ENCODE data around the gene SLC35F2. TPM values are rescaled to one million over a fixed set of nuclear protein-coding genes. Genes with fewer than 3 reads are reported as not detected.
A peak's percentile ranks its signal among the peaks of the same experiment; 100 is the strongest.

The SLC35F2 gene
- polyA plus RNA-seq, 2 of the 4 experiments (the other 2 are of a cell fraction), result 27.0 to 32.8 TPM

GRCh38 chr11:107849790-107850189 is 8.8 kb downstream of the SLC35F2 start:
- POLR2A ChIA-PET, result no interaction called here
- Histone ChIP-seq H3K4me2 (no peak overlapping the region), H3K4me1 (peaks cover 11% of the 10 kb centered on the region; the same call in 1 of the 3 replicates), H3K27ac (no peak overlapping the region), H3K9me3 (no peaks in the 10 kb centered on the region), H3K4me3 (no peak overlapping the region)
- TF ChIP-seq NPAS2 (CRISPR knock-in tag; IDR thresholded peaks at IDR 0.05; ENCODE audit: borderline replicate concordance) (no peak), FOXS1 (CRISPR knock-in tag; IDR thresholded peaks at IDR 0.05) (no peak), GATA3 (IDR thresholded peaks at IDR 0.05; ENCODE audit: borderline replicate concordance) (no peak), POLR2A (IDR thresholded peaks at IDR 0.05; ENCODE audit: low read length) (no peak), HOXA7 (CRISPR knock-in tag; IDR thresholded peaks at IDR 0.05) (no peak), TFCP2L1 (CRISPR knock-in tag; IDR thresholded peaks at IDR 0.05) (no peak), FOSL2 (IDR thresholded peaks at IDR 0.05) (no peak), FOSL2 (CRISPR knock-in tag; IDR thresholded peaks at IDR 0.05) (no peak)
- TF ChIP-seq, protein P1, sequence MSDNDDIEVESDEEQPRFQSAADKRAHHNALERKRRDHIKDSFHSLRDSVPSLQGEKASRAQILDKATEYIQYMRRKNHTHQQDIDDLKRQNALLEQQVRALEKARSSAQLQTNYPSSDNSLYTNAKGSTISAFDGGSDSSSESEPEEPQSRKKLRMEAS (IDR thresholded peaks at IDR 0.05), result no peak
- CTCF ChIA-PET, result interaction anchor here (0.8 kb wide), 1 partner anchor 287 kb away, joined by 4 read pairs; no protein-coding TSS in a partner anchor
- no peak for FAIRE-seq
- ATAC-seq, result peak; percentile 54 to 71
- DNase-seq (ENCODE audit: low read depth in 1 of 2, low spot score in 1 of 2), result no peak

- ATAC-seq, result no peak
- no peak overlapping the region for H3K27ac ChIP-seq
- ChIA-PET CTCF (no interaction called here), POLR2A (no interaction called here)
- TF ChIP-seq GATA3 (IDR thresholded peaks at IDR 0.05; ENCODE audit: borderline replicate concordance) (no peak), POLR2AphosphoS2 (conservative IDR thresholded peaks at IDR 0.05; ENCODE audit: low read length) (no peak), ESRRA (IDR thresholded peaks at IDR 0.05; ENCODE audit: borderline replicate concordance, low read length) (no peak), HOXB5 (CRISPR knock-in tag; IDR thresholded peaks at IDR 0.05) (no peak), KDM5A (IDR thresholded peaks at IDR 0.05) (no peak), POLR2A (IDR thresholded peaks at IDR 0.05; ENCODE audit: low read length) (no peak), RFX5 (IDR thresholded peaks at IDR 0.05) (no peak), NPAS2 (CRISPR knock-in tag; IDR thresholded peaks at IDR 0.05; ENCODE audit: borderline replicate concordance) (no peak), CBX8 (IDR thresholded peaks at IDR 0.05) (no peak), TP53 (CRISPR knock-in tag; IDR thresholded peaks at IDR 0.05) (no peak), MAFK (IDR thresholded peaks at IDR 0.05; ENCODE audit: partially characterized antibody) (no peak), RAD21 (conservative IDR thresholded peaks at IDR 0.05 in 1 of 2, IDR thresholded peaks at IDR 0.05 in 1 of 2) (no peak), EHF (CRISPR knock-in tag; IDR thresholded peaks at IDR 0.05) (no peak), JUN (IDR thresholded peaks at IDR 0.05) (no peak), BHLHE40 (IDR thresholded peaks at IDR 0.05; ENCODE audit: low read depth, low read length) (no peak), PBX3 (IDR thresholded peaks at IDR 0.05) (no peak), HOXA7 (CRISPR knock-in tag; IDR thresholded peaks at IDR 0.05) (no peak), ZSCAN20 (CRISPR knock-in tag; IDR thresholded peaks at IDR 0.05) (no peak), RCOR1 (IDR thresholded peaks at IDR 0.05; ENCODE audit: low read depth, low read length) (no peak)
- TF ChIP-seq, protein P2, sequence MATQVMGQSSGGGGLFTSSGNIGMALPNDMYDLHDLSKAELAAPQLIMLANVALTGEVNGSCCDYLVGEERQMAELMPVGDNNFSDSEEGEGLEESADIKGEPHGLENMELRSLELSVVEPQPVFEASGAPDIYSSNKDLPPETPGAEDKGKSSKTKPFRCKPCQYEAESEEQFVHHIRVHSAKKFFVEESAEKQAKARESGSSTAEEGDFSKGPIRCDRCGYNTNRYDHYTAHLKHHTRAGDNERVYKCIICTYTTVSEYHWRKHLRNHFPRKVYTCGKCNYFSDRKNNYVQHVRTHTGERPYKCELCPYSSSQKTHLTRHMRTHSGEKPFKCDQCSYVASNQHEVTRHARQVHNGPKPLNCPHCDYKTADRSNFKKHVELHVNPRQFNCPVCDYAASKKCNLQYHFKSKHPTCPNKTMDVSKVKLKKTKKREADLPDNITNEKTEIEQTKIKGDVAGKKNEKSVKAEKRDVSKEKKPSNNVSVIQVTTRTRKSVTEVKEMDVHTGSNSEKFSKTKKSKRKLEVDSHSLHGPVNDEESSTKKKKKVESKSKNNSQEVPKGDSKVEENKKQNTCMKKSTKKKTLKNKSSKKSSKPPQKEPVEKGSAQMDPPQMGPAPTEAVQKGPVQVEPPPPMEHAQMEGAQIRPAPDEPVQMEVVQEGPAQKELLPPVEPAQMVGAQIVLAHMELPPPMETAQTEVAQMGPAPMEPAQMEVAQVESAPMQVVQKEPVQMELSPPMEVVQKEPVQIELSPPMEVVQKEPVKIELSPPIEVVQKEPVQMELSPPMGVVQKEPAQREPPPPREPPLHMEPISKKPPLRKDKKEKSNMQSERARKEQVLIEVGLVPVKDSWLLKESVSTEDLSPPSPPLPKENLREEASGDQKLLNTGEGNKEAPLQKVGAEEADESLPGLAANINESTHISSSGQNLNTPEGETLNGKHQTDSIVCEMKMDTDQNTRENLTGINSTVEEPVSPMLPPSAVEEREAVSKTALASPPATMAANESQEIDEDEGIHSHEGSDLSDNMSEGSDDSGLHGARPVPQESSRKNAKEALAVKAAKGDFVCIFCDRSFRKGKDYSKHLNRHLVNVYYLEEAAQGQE (IDR thresholded peaks at IDR 0.05), result no peak
- no peak for FAIRE-seq
- H3K9me3 ChIP-seq, result no peaks in the 10 kb centered on the region
- H3K4me3 ChIP-seq, result no peak overlapping the region
- H3K4me2 ChIP-seq, result no peak overlapping the region
- H3K4me1 ChIP-seq, result peaks cover 20% of the 10 kb centered on the region
- WGBS (ENCODE audit: missing lambda C conversion rate), result 45% methylated on average over 1 of the region's 1 CpG
- DNase-seq (ENCODE audit: low read depth in 1 of 2, low spot score in 1 of 2), result no peak
Observed at GRCh38 chr11:107848345-107848744, 10.2 kb downstream of the SLC35F2 start.

Data from A549 (cell line).